GM18498 (cell line): ENCODE data around the gene LONRF2.
"Not testable (repeated sequence)": the region's sequence is repeated elsewhere in the genome, so short reads cannot be mapped to it uniquely, and the experiment has no call there.

Experiments used
- ATAC-seq: cut with Tn5 transposase; IDR thresholded peaks from one replicate; pipeline ENCODE4 v1.9.1; 2021; ENCODE audit warnings: mild to moderate bottlenecking, moderate library complexity; ENCODE audit not compliant: unreplicated experiment

Gene LONRF2

DNA sequence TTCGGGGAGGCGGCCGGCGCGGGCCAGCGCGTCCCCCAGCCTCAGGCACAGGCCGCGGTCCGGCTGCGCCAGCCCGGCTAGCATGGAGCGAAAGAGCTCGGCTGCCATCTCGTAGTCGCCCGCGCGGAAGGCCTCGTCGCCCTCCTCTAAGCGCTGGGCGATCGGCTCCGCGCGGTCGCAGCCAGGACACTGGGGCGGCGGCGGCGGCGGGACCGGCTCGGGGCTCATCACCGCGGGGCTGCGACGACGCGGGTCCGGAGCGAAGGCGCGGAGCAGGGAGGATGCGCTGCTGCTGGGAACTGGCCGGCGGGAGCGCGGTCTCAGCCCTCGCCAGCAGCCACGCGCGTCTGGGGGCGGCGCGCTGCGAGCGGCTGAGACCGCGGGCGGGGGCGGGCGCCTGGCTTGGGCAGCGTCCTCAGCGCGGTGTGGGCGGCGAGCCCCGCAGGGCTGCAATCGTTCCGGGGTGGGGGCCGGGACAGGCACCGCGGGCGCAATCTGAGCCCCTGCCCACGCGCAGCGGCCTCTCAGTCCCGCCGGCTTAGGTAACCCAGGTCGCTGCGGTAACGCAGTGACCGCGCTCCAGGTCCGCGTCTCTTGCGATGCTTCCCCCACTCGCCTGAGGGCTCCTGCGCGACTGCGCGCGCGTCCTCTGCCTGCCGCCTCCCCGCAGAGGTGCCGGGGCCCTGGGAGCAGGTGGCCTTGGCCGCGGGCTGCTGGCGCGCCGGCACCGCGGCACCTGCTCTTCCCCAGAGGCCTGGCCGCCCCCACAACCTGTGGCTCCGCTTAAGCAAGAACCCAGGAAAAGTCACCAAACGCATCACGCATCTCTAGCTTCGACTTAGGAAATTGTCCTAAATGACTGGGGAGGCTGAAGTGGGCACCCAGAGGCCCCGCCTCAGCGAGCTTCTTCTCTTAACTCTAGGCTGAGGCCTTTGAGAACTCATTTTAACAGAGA is at the start of gene LONRF2:
Gene LONRF2 (minus strand): TSS at position 636 of the 955 bp plus-strand sequence. CDS start 408 bp downstream, at position 228.
- ATAC-seq = no peak

DNA sequence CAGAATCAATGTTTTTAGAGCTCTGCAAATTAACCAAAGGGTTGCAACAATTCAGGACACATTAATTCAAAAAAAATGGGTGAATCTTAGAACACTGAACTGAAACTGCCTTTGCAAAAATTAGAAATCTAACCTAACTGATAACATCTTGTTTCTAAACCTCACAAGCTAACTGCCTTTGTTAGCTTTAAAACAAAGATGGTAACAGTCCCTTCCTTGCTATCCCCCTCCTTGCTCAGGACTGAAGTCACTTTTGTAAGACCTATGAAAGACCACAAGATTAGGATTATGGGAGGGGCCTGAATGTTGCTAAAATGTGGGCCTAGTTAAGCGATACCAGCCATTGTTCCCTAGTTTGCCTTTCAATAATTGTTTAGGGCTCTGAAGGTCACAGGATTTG is 44.9 kb upstream of the LONRF2 start:
- no peak for ATAC-seq

DNA sequence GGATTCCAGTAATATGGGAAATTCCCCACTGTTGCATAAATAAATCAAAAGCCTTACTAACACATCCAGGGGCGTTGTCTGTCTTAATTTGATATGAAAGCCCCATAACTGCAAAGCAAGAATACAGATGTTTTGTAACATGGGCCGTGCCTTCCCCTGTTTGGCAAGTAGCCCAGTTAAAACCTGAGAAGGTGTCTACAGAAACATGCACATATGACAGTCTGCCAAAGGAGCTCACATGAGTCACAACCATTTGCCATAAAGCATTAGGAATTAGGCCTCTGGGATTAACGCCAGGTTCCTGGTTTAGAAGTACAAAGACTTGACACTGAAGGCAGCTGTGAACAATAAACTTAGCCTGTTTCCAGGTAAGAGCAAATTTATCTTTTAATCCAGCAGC is 43.1 kb upstream of the LONRF2 start:
- ATAC-seq = no peak

DNA sequence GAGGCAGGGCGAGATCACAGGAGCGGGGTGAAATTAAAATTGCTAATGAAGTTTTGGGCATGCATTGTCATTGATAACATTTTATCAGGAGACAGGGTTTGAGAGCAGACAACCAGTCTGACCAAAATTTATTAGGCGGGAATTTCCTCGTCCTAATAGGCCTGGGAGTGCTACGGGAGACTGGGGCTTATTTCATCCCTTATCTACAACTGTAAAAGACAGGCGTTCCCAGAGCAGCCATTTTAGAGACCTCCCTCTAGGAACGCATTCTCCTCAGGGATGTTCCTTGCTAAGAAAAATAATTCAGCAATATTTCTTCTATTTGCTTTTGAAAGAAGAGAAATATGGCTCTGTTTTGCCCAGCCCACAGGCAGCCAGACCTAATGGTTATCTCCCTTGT is 40.0 kb upstream of the LONRF2 start:
- ATAC-seq = not testable (repeated sequence)

DNA sequence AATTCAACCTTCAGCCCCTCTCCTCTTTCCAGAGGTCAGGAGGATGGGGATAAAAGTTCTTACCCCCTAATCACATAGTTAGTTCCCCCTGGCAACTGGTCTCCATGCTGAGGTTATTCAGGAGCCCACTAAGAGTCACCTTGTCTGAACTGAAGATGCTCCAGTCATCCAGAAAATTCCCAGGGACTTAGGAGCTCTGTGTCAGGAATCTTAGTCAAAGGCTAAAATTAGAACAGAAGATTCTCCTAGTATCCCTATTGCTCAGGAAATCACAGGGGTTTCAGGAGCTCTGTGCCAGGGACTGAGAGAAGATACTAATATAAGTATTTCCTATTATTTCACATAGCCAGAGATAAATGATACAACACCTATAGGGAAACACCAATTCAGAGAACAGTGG is 37.3 kb upstream of the LONRF2 start:
- no peak for ATAC-seq

DNA sequence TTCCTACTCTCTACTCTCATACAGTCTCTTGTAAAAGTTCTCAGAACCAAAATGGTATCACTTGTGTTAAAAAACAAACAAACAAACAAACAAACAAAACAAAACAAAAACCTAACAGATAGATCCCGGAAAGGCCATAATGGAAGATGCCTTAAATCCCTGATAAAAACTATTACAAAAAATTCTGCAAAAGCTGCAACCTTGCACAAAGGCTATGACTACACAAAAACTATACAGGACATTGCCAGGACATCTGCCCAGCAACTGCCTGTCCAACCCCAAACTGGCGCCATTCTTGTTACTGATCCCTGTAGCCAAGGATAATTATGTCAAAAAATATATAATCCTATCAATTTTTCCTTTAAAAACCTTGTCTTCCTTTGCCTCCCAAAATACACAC is 36.3 kb upstream of the LONRF2 start:
- ATAC-seq = no peak

DNA sequence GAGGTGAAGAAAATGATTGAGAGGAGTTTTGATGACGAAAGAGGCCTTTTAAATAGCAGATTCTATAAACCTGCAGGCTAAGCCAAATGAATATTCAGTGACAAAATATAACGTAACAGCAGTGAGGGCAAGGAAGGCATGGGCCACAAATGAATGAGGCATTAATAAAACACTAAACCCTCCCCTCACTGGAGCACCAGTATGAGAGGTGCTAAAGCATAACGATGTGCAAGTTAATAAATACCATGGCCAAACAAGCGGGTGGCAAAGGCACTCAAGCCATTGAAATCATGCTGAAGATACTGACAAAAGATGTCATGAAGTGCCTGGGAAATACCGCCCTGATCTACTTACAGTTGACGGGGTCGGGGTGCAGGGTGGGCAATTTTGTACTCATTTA is 30.2 kb upstream of the LONRF2 start:
- no peak for ATAC-seq

DNA sequence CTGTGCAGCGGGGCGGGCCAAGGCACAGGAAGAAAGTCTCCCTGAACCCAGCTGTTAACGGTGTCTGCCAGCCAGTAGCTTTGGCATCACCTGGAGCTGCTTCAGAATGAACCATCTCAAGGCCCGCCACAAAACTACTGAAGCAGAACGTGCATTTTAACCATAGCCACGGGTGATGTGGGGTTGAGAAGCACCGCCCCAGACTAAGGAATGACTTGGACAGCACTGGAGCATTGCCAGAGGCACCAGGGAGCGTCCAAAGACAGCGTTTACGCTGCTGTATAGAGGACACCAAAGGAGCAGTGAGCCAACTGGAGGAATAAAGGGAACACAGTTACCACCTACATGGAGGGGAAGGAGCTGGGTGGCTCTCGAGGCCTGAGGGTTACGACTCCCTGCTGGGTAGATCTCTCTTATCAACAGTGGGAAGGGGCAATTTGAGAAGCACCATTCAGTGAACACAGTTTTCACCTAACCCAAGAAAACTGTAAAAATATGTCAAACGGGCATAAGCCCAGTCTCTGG is 28.4 kb upstream of the LONRF2 start:
- no peak for ATAC-seq

DNA sequence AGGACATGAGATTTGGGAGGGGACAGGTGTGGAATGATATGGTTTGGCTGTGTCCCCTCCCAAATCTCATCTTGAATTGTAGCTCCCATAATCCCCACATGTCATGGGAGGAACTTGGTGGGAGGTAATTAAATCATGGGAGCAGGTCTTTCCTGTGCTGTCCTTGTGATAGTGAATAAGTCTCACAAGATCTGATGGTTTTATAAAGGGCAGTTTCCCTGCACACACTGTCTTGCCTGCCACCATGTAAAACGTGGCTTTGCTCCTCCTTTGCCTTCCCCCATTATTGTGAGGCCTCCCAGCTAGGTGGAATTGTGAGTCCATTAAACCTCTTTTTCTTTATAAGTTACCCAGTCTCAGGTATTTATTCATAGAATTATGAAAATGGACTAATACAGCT is 22.8 kb upstream of the LONRF2 start:
- ATAC-seq = not testable (repeated sequence)

DNA sequence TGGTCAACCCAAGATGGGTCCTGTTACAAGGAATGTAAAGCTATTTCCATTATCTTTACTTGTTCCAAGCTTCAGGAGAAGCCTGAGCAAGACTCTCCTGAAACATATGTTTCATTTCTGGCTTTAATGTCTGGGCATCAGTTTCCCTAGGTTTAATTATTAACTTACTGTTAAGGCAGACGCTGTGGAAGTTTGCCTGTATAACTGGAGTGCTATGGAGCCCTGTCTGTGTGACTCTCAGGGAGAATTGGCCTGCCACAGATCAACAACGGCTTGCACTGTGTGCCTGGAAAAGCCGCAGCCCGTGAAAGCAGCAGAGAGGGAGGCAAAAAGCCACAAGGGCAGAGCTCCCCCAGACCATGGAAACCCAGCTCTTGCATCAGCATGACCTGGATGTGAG is 22.1 kb upstream of the LONRF2 start:
- ATAC-seq = no peak

DNA sequence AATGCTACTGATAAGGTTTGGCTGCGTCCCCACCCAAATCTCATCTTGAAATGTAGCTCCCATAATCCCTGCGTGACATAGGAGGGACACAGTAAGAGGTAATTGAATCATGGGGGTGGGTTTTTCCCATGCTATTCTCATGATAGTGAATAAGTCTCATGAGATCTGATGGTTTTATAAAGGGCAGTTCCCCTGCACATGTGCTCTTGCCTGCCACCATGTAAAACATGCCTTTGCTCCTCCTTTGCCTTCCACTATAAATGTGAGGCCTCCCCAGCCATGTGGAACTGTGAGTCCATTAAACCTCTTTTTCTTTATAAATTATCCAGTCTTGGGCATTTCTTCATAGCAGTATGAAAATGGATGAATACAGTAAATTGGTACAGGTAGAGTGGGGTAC is 20.2 kb upstream of the LONRF2 start:
- ATAC-seq = not testable (repeated sequence)

DNA sequence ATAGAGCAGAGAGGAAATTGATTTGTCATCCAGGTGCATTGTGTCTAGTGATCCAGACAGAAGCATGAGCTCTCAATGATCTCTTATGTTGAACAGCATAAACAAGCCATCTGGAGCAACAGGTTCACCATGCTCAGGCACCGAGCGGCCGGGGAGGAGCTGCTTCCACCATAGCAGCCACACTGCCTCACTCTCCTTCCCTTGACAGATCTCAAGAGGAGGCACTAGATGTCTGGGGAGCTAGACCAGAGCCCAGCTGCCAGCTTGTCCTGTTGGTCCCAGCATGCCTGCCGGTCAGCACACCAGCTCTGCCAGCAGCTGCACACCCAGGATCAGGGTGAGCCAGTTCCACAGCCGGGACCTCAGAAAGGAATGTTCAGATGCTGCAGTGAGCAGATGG is 17.5 kb upstream of the LONRF2 start:
- no peak for ATAC-seq

DNA sequence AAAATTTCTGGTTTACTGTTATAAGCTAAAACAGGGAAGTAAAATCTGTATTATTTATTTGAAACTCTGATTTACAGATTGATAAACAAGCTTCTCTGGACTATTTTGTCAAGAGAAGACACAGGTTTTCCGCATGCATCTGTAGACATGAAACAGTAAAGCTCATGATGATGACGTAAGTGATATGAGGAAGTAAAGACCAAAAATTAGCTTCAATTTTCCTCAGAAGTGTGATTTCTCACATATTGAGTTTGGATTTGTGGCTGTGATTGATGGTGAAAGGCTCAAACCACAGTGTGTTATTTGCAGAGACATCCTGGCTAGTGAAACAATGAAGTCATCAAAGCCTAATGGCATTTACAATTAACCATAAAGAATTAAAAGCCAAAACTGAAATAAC is 12.6 kb upstream of the LONRF2 start:
- no peak for ATAC-seq

DNA sequence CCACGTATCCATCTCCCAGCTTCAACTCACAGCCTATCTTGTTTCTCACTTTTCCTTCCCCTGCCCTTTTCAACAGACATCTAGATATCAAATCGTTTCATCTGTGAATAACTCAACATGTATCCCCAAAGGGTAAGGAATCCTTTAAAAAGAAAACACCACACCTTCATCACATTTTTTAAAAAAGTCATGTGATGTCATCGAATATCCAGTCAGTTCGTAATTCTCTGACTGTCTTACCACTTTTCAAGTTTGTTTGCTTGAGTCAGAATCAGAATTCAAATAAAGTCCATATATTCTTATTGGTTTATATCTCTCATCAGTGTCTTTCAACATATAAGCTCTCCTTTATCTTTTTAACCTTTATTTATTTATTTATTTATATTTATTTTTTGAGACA is 5.4 kb upstream of the LONRF2 start:
- ATAC-seq = no peak

DNA sequence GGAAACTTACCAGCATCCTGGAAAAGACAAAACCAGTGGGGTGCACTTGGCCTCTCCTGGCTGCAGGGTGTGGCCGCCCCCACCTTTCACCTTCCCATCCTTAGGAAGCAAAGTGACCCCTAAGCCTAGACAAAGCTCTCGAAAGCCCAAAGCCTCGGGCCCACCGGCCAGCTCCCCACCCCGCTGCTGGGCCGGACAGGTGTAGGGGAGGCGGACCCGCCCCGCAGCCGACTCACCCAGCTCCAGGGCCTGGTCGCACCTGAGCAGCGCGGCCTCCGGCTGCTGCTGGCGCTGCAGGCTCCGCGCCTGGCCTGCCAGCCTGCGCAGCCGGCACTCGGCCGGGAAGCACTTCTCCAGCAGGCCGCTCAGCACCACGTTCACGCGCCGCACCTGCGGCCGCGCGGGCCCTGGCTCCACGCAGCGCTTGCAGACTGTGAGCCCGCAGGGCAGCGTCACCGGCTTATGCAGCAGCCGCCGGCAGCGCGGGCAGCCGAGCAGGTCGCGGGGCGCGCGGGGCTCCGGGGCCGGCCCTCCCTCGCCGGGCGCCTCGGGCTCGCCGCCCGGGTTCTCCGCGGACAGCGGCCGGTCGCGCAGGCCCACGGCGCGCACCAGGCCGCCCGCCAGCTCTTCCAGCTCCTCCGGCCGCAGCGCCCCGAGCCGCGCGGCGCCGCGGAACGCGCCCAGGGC is 979 bp downstream of the LONRF2 start:
- no peak for ATAC-seq

DNA sequence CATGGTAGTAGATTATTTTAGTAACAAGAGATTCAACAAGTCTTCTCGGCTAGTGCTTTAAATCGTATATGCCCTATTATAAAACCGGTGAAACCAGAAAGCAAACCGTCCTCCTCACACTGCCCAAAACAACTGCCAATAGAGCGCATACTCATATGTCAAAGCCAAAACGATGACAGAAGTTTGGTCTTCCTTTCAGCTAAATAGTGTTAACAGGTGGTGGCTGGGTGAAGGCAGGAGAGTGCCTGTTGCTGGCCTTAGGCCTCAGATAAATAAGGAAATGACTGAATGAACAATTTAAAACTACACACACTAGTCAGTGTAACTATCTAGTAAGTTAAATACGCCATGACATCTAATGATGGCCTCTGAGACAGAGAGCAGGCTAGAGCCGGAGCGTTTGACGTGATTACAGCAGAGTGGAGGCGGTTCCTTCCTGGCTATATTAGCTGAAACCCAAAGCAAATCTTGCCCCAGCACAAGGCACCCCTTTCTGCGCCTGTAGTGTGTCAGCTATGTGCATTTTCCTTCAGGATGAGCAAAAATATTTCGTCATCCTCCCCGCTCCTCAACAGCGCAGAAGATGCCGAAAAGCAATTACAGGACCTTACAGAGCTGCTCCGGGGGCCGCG is 1.6 kb downstream of the LONRF2 start:
- ATAC-seq = no peak

DNA sequence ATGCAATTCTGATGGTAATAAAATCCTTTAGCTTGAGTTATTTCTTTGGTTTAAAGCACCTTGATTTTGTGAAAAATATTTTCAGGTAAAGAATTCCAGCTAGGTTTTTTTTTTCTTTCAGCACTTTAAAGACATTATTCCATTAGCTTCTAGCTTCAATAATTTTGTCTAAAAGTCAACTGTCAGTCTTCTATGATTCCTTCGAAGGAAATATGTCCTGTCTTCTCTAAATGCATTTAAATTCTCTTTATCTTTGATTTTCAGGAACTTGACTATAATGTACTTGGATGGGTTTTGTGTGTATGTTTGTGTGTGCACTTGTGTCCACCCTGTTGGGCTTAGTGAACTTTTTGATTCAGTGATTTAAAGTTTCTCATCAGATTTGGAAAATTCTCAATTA is 4.7 kb downstream of the LONRF2 start:
- ATAC-seq = no peak

DNA sequence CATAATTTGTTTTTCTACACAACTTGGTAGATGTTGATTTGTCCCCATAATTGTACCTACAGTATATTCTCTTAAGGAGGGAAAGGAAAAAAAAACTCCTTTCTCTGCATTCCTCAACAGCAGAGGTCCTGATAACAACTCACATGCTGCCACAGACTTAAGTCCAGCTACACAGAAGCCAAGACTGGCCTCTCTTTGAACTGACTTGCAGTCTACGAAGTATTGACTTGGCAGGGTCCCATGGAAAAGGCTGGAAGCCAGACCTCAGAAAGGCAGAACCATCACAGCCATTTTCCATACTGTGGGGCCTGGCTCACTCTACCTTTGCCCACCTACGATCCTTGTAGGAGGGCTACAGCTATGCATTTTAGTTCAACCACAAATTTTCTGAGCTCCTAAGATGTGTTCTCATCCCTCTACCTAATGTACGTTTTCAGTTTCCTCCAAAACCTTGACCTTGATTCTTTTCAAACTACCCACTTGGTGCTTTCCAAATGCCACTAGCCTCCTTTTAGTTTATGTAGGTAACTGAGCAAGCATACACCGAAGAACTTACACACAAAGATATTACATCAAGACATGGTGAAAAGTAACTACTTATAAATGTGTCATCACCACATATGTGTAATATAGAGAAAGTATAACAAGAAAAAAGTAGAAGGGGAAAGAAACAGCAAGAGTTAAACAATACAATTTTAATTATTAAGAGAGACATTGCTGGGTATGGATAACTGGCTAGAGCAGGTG is 12.2 kb downstream of the LONRF2 start:
- no peak for ATAC-seq

DNA sequence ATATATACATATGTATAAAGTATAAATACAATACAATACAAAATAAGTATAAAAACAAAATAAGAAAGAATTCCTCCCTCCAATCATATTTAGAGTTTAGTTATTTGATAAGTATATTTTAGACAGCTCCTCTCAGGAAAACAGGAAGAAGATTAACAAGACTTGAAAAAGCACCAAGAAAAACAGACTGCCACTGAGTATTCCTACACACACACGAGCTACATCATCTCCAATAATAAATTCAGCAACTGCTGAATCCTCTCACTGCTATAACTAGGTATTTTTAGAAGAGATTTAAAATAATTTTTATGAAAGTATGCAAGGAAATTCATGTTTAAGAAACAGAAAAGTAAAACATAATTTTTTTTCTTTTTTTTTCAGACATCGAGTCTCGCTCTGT is 13.0 kb downstream of the LONRF2 start:
- ATAC-seq = no peak

DNA sequence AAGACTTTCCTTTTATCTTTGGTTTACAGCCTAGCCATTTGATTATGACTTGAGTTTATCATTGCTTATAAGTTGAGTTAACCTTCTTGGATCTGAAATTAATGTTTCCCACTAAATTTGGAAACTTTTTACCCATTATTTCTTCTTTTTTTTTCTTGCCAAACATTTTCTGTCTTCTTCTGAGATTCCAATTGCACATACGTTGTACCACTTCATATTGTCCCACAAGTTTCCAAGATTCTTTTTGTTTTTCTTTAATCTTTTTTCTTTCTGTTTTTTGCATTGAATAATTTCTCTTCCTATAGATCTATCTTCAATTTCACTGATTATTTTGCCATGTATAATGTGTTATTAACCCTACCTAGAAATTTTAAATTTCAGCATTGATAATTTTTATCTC is 18.6 kb downstream of the LONRF2 start:
- ATAC-seq = no peak

DNA sequence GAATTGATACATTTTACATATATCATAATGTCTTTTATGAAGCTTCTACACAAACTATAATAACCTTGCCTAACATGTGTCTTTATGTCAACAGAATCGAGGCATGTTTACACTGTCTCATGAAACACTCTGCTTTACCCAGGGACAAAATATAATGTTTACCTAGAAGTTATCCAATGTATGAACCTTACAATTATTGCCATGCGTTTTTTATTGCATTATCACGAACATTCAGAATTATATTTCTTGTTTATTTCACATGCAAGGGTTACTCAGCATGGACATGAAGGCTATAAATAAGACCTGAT is 19.8 kb downstream of the LONRF2 start:
- ATAC-seq = no peak
